Thoracic aorta (tissue), 2 donors: ENCODE data around the gene EEF1AKMT4. TPM values are rescaled to one million over a fixed set of nuclear protein-coding genes. Genes with fewer than 3 reads are reported as not detected.

Experiments
- ATAC-seq: fragments of 150-250 bp; one replicate; pipeline ENCODE4 v1.8.0; 2017; ENCODE audit warnings: low read depth; ENCODE audit not compliant: insufficient number of reproducible peaks, low FRiP score
- DNase-seq: peaks from one replicate; pipeline ENCODE4 v3.0.0-alpha.2; 2020; ENCODE audit warnings: low spot score
- H3K27ac ChIP-seq, 2 donors: fragments of 200-600 bp; sonication (generic); 1 replicate in 1 of 2; 2 replicates in 1 of 2; pipeline ENCODE4 v1.5.1; 2016; ENCODE audit warnings: mild to moderate bottlenecking in 2 of 2, moderate library complexity in 2 of 2
- H3K27me3 ChIP-seq: fragments of 200-600 bp; sonication (generic); replicated peaks from 2 replicates; pipeline ENCODE4 v1.6.0; 2016; ENCODE audit warnings: mild to moderate bottlenecking; ENCODE audit not compliant: insufficient read depth
- H3K36me3 ChIP-seq: fragments of 200-600 bp; sonication (generic); one replicate; pipeline ENCODE4 v1.5.1; 2016
- H3K4me1 ChIP-seq, 2 donors: fragments of 200-600 bp; sonication (generic); 1 replicate in 1 of 2; 2 replicates in 1 of 2; pipeline versions ENCODE4 v1.5.1 to v1.6.0; 2016; ENCODE audit warnings: low read depth in 2 of 2, mild to moderate bottlenecking in 1 of 2; ENCODE audit not compliant: control insufficient read depth in 1 of 2
- H3K4me3 ChIP-seq: fragments of 200-600 bp; sonication (generic); 2 replicates; pipeline ENCODE4 v1.5.1; 2016; ENCODE audit warnings: mild to moderate bottlenecking
- H3K9me3 ChIP-seq: fragments of 200-600 bp; sonication (generic); 2 replicates; pipeline ENCODE4 v1.5.1; 2016
- CTCF ChIP-seq: fragments of 200-600 bp; sonication (generic); IDR thresholded peaks from one replicate; pipeline ENCODE4 v1.5.1; 2019; ENCODE audit warnings: antibody characterized with exemption
- total RNA-seq, 2 donors: library from RNA; depleted of rRNA; stranded (reverse); fragments of >200 nt; gene quantifications; one replicate each; pipeline versions ENCODE4 v1.1.0 to v1.2.3, GENCODE V29; 2016

EEF1AKMT4 gene
- total RNA-seq, 2 donors from 2014 or later = 3.8 to 4.0 TPM

DNA sequence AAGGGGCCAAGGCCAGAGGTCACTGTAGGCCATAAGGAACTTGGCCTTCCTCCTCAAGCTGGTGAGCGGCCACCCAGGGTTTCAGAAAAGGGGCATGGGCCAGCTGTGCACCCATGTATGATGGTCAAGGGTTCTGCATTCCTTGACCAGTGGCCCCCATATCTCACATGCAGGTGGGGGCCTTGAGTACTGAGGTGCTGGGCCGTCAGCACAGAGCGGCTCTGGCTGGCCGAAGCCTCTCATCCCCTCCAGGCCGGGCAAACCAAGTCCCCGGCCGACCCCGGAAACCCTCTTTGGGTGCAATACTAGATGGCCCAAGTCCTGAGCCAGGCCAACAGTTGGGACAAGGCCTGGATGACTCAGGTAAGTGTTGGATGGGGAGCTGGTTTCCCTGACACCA lies 10.3 kb upstream of the EEF1AKMT4 start:
- no peak overlapping the region for H3K4me3 ChIP-seq
- H3K4me1 ChIP-seq = no peaks in the 10 kb centered on the region
- peaks cover 20% of the 10 kb centered on the region for H3K36me3 ChIP-seq
- H3K27ac ChIP-seq = no peak overlapping the region
- DNase-seq (no peak), ATAC-seq (no peak)
- no peaks in the 10 kb centered on the region for H3K27me3 ChIP-seq
- H3K9me3 ChIP-seq = no peaks in the 10 kb centered on the region
- no peak for TF ChIP-seq CTCF

- ATAC-seq (no peak), DNase-seq (no peak)
- Histone ChIP-seq H3K4me1 (no peaks in the 10 kb centered on the region), H3K4me3 (no peak overlapping the region), H3K36me3 (peaks cover 25% of the 10 kb centered on the region), H3K9me3 (no peaks in the 10 kb centered on the region), H3K27me3 (no peaks in the 10 kb centered on the region), H3K27ac (no peak overlapping the region)
- no peak for TF ChIP-seq CTCF
These were observed 9.8 kb upstream of the EEF1AKMT4 start for GRCh38 chr3:184239708-184240107.

DNA sequence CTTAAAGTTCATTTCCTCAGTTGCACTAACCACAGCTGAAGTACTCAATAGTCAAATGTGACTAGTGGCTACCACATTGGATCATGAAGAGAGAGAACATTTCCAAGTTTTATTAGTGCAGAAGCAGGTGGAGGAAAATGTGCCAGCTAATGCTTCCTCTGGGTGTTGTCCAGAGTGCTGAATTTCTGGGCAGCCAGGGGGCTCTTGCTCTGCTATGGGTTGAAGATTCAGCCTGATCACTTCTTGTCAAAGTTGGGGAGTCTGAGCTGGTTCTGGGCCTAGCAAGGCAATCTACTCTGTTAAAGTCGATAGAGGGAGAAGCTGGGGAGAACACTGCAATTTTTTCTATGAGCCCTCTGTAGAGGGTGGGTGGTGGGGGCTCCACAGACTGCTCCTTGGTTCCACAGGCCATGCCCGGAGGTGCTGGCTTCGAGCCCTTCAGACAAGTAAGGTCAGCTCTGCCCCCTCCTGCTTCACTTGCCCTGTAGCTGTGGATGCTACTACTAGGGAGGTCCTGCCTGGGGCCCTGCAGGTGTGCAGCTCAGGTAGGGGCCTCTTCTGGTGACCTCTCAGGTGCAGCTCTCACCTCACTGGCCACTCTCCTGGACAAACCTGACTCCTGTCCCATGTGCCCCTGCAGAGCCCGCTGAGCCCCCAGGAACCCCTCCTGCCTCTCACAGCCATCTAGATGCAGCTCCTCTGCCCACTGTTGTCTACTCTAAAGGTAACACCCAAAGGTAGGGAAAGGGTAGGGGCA lies 8.9 kb upstream of the EEF1AKMT4 start:
- Histone ChIP-seq H3K9me3 (no peaks in the 10 kb centered on the region), H3K4me1 (no peaks in the 10 kb centered on the region), H3K27me3 (no peaks in the 10 kb centered on the region), H3K36me3 (peaks cover 32% of the 10 kb centered on the region), H3K27ac (no peak overlapping the region), H3K4me3 (no peak overlapping the region)
- ATAC-seq (no peak), DNase-seq (no peak)
- no peak for TF ChIP-seq CTCF

DNA sequence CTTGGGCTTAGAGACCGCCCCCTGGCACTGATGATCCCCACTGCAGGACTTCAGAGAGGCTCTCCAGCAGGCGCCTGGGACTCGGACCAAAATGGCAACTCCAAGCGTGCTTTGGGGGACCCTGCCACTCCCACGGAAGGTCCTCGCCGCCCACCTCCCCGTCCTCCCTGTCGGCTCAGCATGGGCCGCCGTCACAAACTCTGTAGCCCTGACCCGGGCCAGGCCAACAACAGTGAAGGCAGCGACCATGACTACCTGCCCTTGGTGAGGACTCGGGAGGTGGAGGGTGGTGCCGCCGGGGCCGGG lies 8.4 kb upstream of the EEF1AKMT4 start:
- no peaks in the 10 kb centered on the region for H3K27me3 ChIP-seq
- H3K36me3 ChIP-seq = peaks cover 33% of the 10 kb centered on the region
- ATAC-seq (no peak), DNase-seq (no peak)
- no peak overlapping the region for H3K4me3 ChIP-seq
- no peaks in the 10 kb centered on the region for H3K9me3 ChIP-seq
- H3K27ac ChIP-seq = no peak overlapping the region
- H3K4me1 ChIP-seq = no peaks in the 10 kb centered on the region
- TF ChIP-seq CTCF = no peak

DNA sequence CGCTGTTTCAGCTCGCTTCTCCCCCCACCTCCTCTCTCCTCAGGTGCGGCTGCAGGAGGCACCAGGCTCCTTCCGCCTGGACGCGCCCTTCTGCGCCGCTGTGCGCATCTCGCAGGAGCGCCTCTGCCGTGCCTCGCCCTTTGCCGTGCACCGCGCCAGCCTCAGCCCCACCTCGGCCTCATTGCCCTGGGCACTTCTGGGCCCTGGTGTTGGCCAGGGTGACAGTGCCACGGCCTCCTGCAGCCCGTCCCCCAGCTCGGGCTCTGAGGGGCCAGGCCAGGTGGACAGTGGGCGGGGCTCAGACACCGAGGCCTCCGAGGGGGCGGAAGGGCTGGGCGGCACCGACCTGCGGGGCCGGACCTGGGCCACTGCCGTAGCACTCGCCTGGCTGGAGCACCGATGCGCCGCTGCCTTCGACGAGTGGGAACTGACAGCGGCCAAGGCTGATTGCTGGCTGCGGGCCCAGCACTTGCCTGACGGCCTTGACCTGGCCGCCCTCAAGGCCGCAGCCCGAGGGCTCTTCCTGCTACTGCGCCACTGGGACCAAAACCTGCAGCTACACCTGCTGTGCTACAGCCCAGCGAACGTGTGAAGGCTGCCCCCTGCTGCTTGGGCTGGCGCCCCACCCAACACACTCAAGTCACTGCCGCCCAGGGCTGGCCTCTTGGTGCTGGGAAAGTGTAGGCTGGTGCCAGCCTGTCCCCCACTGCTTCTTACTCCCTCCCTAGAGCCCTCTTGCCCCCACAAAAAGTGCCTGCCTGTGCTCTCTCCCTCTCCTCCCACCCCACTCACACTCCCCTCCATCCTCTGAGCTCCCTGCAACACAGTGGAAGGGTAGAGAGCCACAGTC lies 7.8 kb upstream of the EEF1AKMT4 start:
- no peak for TF ChIP-seq CTCF
- no peak for DNase-seq

More for the DNA sequence above, 7.8 kb upstream of the EEF1AKMT4 start:
- Histone ChIP-seq H3K27me3 (no peaks in the 10 kb centered on the region), H3K4me3 (no peak overlapping the region), H3K27ac (no peak overlapping the region), H3K36me3 (peaks cover 33% of the 10 kb centered on the region), H3K9me3 (no peaks in the 10 kb centered on the region), H3K4me1 (no peaks in the 10 kb centered on the region)
- ATAC-seq = no peak
